ENCODE results near the gene SUPT6H. TPM values are rescaled to one million over a fixed set of nuclear protein-coding genes. Genes with fewer than 3 reads are reported as not detected.

The SUPT6H gene
- total and polyA plus RNA-seq, 9 of the 15 experiments (the other 6 are each of a cell fraction or from before 2014, with no cell fraction given), result 1.7 to 77.7 (median 49.2) TPM

- FAIRE-seq (no peak), DNase-seq (ENCODE audit: extremely low read depth in 1 of 4, low spot score in 3 of 4) (no peak), ATAC-seq (no peak)
- H3K79me2 ChIP-seq (ENCODE audit: control insufficient read depth, insufficient read depth, low read length), result no peaks in the 10 kb centered on the region
- H3K4me3 ChIP-seq, result no peak overlapping the region
- H3K36me3 ChIP-seq (ENCODE audit: control insufficient read depth, insufficient read depth, low read length), result peaks cover 94% of the 10 kb centered on the region
- BruUV-seq (replicated peaks), result no TSS peak
- no peaks in the 10 kb centered on the region for H3K27me3 ChIP-seq (ENCODE audit: control insufficient read depth in 2 of 2, insufficient read depth in 2 of 2, low read length in 2 of 2)
- H3K9me1 ChIP-seq (ENCODE audit: control insufficient read depth, insufficient read depth, low read length), result no peaks in the 10 kb centered on the region
- CTCF ChIA-PET (ENCODE audit: low intra/inter-chr PET ratio), result no interaction called here
- H3K4me2 ChIP-seq (ENCODE audit: insufficient read depth, low read length), result no peak overlapping the region
- no peaks in the 10 kb centered on the region for H3K9me3 ChIP-seq (replicated peaks; ENCODE audit: control insufficient read depth, insufficient read depth, low read depth, low read length)
- H4K20me1 ChIP-seq (replicated peaks; ENCODE audit: control insufficient read depth, insufficient read depth, low read length), result no peaks in the 10 kb centered on the region
- H2AFZ ChIP-seq (ENCODE audit: low read depth, low read length), result no peak overlapping the region
- POLR2A ChIA-PET, result interaction anchor here (0.6 to 1.7 kb wide), 6 partner anchors 11 to 99 kb away, joined by 3 to 7 read pairs (median 4); partner anchors contain the start of gene RPL23A
- H3K9ac ChIP-seq (ENCODE audit: insufficient read depth in 1 of 2, low read depth in 2 of 2, low read length in 2 of 2), result no peak overlapping the region
- no peak overlapping the region for H3K27ac ChIP-seq (ENCODE audit: extremely low read depth, low read depth, low read length)
- WGBS (ENCODE audit: insufficient coverage, low coverage, missing lambda C conversion rate), result 96% methylated on average over 2 of the region's 2 CpGs
- in situ Hi-C loops (cut with MboI), result no loop called here
- intact Hi-C loops (cut with micrococcal nuclease), result no loop called here
- no peaks in the 10 kb centered on the region for H3K4me1 ChIP-seq (replicated peaks in 1 of 2; ENCODE audit: control insufficient read depth in 2 of 2, insufficient read depth in 2 of 2, low read length in 2 of 2)
- TF ChIP-seq ZBTB7A (IDR thresholded peaks at IDR 0.05; ENCODE audit: borderline replicate concordance, control insufficient read depth, low read depth, low read length) (no peak), ELK1 (CRISPR knock-in tag; IDR thresholded peaks at IDR 0.05) (no peak), ZNF766 (CRISPR knock-in tag; conservative IDR thresholded peaks at IDR 0.05) (no peak), TSC22D4 (tag; IDR thresholded peaks at IDR 0.05) (no peak), ETS1 (conservative IDR thresholded peaks at IDR 0.05; ENCODE audit: control insufficient read depth, low read depth, low read length) (no peak), ZEB2 (IDR thresholded peaks at IDR 0.05) (no peak), ATF3 (IDR thresholded peaks at IDR 0.05) (no peak), ATF3 (CRISPR knock-in tag; conservative IDR thresholded peaks at IDR 0.05) (no peak), MECOM (CRISPR knock-in tag; IDR thresholded peaks at IDR 0.05) (no peak), ZBTB8A (IDR thresholded peaks at IDR 0.05; ENCODE audit: partially characterized antibody) (no peak), SREBF2 (CRISPR knock-in tag; IDR thresholded peaks at IDR 0.05) (no peak), ZNF609 (CRISPR knock-in tag; IDR thresholded peaks at IDR 0.05; ENCODE audit: borderline replicate concordance) (no peak), CTCF (IDR thresholded peaks at IDR 0.05 in 2 of 3, conservative IDR thresholded peaks at IDR 0.05 in 1 of 3; ENCODE audit: insufficient read depth in 2 of 3, low read depth in 1 of 3, low read length in 3 of 3) (no peak)
These were observed 37.9 kb upstream of the SUPT6H start for GRCh38 chr17:28624148-28624547.

Data from K562 (cell line).